HG02943 (cell line): ENCODE measurements around the gene ZNF548.
"Not testable (repeated sequence)": the region's sequence is repeated elsewhere in the genome, so short reads cannot be mapped to it uniquely, and the experiment has no call there.

Source experiments
- ATAC-seq: cut with Tn5 transposase; IDR thresholded peaks from one replicate; pipeline ENCODE4 v1.9.1; 2021; ENCODE audit warnings: mild to moderate bottlenecking, low read depth, moderate library complexity; ENCODE audit not compliant: unreplicated experiment

Gene ZNF548

GRCh38 chr19:57389730-57390598, at the start of gene ZNF548:
Gene ZNF548 (plus strand): TSS chr19:57389854. CDS start chr19:57390100, 246 bp downstream.
- ATAC-seq, result peak; percentile 97

GRCh38 chr19:57342582-57342981, 47.1 kb upstream of the ZNF548 start:
- ATAC-seq, result no peak

- no peak for ATAC-seq
Measured at GRCh38 chr19:57348136-57348535, 41.5 kb upstream of the ZNF548 start.

- ATAC-seq, result peak; percentile 96
Measured at GRCh38 chr19:57350877-57351805, 38.5 kb upstream of the ZNF548 start, which contains the start of gene ZNF304. Gene ZNF304 (plus strand): TSS chr19:57351271. CDS start chr19:57351665, 394 bp downstream.

- no peak for ATAC-seq
Measured at GRCh38 chr19:57351867-57352266, 37.8 kb upstream of the ZNF548 start.

- no peak for ATAC-seq
Measured at GRCh38 chr19:57355916-57356315, 33.7 kb upstream of the ZNF548 start.

GRCh38 chr19:57357406-57357805, 32.2 kb upstream of the ZNF548 start:
- ATAC-seq, result no peak

GRCh38 chr19:57359300-57359699, 30.4 kb upstream of the ZNF548 start:
- ATAC-seq, result no peak

- ATAC-seq, result no peak
Measured at GRCh38 chr19:57362419-57362818, 27.2 kb upstream of the ZNF548 start.

GRCh38 chr19:57362997-57363687, 26.5 kb upstream of the ZNF548 start, which contains the start of the genes TRAPPC2B and ZNF547:
Gene TRAPPC2B (plus strand): TSS chr19:57363551. CDS start chr19:57364834, 1,283 bp downstream.
Gene ZNF547 (plus strand): TSS chr19:57363551. CDS start chr19:57368556, 5,005 bp downstream.
- peak; percentile 95 for ATAC-seq

- ATAC-seq, result peak; percentile 18
Measured at GRCh38 chr19:57363688-57364181, 25.9 kb upstream of the ZNF548 start.

- ATAC-seq, result no peak
Measured at GRCh38 chr19:57366776-57367175, 22.9 kb upstream of the ZNF548 start.

GRCh38 chr19:57374179-57374578, 15.5 kb upstream of the ZNF548 start:
- ATAC-seq, result no peak

- not testable (repeated sequence) for ATAC-seq
Measured at GRCh38 chr19:57374647-57375046, 15.0 kb upstream of the ZNF548 start.

GRCh38 chr19:57376151-57376550, 13.5 kb upstream of the ZNF548 start:
- no peak for ATAC-seq

- no peak for ATAC-seq
Measured at GRCh38 chr19:57377498-57378146, 12.0 kb upstream of the ZNF548 start.

GRCh38 chr19:57380923-57381322, 8.7 kb upstream of the ZNF548 start:
- ATAC-seq, result no peak

- ATAC-seq, result no peak
Measured at GRCh38 chr19:57382806-57383488, 6.7 kb upstream of the ZNF548 start.

GRCh38 chr19:57389194-57389729, 392 bp upstream of the ZNF548 start:
- ATAC-seq, result no peak
